Retinal pigment epithelial cell (primary cell): Measurements from ENCODE around the gene UBE2F.

Experiments used
- DNase-seq: peaks from one replicate; pipeline ENCODE4 v3.0.0-alpha.2; 2010; ENCODE audit warnings: low read depth
- H3K4me3 ChIP-seq: 2 replicates; pipeline ENCODE4 v1.5.1; 2011; ENCODE audit warnings: mild to moderate bottlenecking, low read length, control low read depth, moderate library complexity
- CTCF ChIP-seq: conservative IDR thresholded peaks from 2 replicates; pipeline ENCODE4 v1.5.1; 2011; ENCODE audit warnings: low read depth, low read length, control low read depth, inconsistent platforms

The UBE2F gene

GRCh38 chr2:238024986-238025385 is 58.2 kb downstream of the UBE2F start:
- no peak for DNase-seq
- no peak for TF ChIP-seq CTCF
- no peak overlapping the region for H3K4me3 ChIP-seq

GRCh38 chr2:238025741-238026360 is 59.0 kb downstream of the UBE2F start:
- H3K4me3 ChIP-seq, result no peak overlapping the region
- no peak for TF ChIP-seq CTCF
- DNase-seq, result no peak

- no peak overlapping the region for H3K4me3 ChIP-seq
- DNase-seq, result no peak
- TF ChIP-seq CTCF, result no peak
Observed at GRCh38 chr2:238027058-238027457, 60.2 kb downstream of the UBE2F start.

GRCh38 chr2:238027591-238028415 is 61.0 kb downstream of the UBE2F start:
- TF ChIP-seq CTCF, result no peak
- no peak for DNase-seq
- H3K4me3 ChIP-seq, result no peak overlapping the region

GRCh38 chr2:238029853-238030252 is 63.0 kb downstream of the UBE2F start:
- no peak for TF ChIP-seq CTCF
- no peak for DNase-seq
- H3K4me3 ChIP-seq, result no peak overlapping the region

GRCh38 chr2:238030422-238031155 is 63.8 kb downstream of the UBE2F start:
- no peak for DNase-seq
- TF ChIP-seq CTCF, result no peak
- H3K4me3 ChIP-seq, result no peak overlapping the region

GRCh38 chr2:238031751-238032150 is 64.9 kb downstream of the UBE2F start:
- TF ChIP-seq CTCF, result no peak
- DNase-seq, result no peak
- no peak overlapping the region for H3K4me3 ChIP-seq
